B cell (primary cell): ENCODE data around the gene RBM17.

Experiments
- CTCF ChIP-seq: fragments of 200-600 bp; IDR thresholded peaks from one replicate; pipeline ENCODE4 v1.8.0; 2022; ENCODE audit warnings: antibody characterized with exemption, mild to moderate bottlenecking
- EZH2 ChIP-seq: IDR thresholded peaks from 2 replicates; pipeline ENCODE4 v1.6.1; 2012; ENCODE audit warnings: borderline replicate concordance, low read depth, mild to moderate bottlenecking, moderate library complexity, low read length; ENCODE audit not compliant: insufficient read depth, poor library complexity, severe bottlenecking

- peak; percentile 71 for TF ChIP-seq CTCF
- no peak for TF ChIP-seq EZH2
These were observed 62.5 kb downstream of the RBM17 start for GRCh38 chr10:6151087-6151977.
